GM12891 (cell line): ENCODE data around the gene GNA14.

Source experiments
- DNase-seq: peaks from one replicate; pipeline ENCODE4 v3.0.0; 2011; ENCODE audit warnings: low spot score; ENCODE audit not compliant: insufficient read length
- FAIRE-seq: peaks from 2 replicates; lab custom pipeline; 2011; peaks lifted over from hg19 to GRCh38; lab: Jason Lieb, UNC
- PAX5 ChIP-seq: IDR thresholded peaks from 2 replicates; pipeline ENCODE4 v1.6.1; 2011; ENCODE audit warnings: low read length, moderate library complexity, mild to moderate bottlenecking; ENCODE audit not compliant: insufficient read depth, severe bottlenecking
- POLR2A ChIP-seq: IDR thresholded peaks from 2 replicates; pipeline ENCODE4 v1.6.1; 2011; ENCODE audit warnings: low read depth, low read length, control low read depth
- POLR2AphosphoS5 ChIP-seq: IDR thresholded peaks from 2 replicates; pipeline ENCODE4 v1.6.1; 2011; ENCODE audit warnings: low read depth, low read length, control low read depth
- POU2F2 ChIP-seq: IDR thresholded peaks from 2 replicates; pipeline ENCODE4 v1.6.1; 2011; ENCODE audit warnings: low read depth, mild to moderate bottlenecking, control low read depth, low read length, moderate library complexity
- SPI1 ChIP-seq: IDR thresholded peaks from 2 replicates; pipeline ENCODE4 v1.6.1; 2011; ENCODE audit warnings: low read depth, low read length, control low read depth
- TAF1 ChIP-seq: IDR thresholded peaks from 2 replicates; pipeline ENCODE4 v1.6.1; 2011; ENCODE audit warnings: low read depth, low read length, control low read depth

GNA14 gene

DNA sequence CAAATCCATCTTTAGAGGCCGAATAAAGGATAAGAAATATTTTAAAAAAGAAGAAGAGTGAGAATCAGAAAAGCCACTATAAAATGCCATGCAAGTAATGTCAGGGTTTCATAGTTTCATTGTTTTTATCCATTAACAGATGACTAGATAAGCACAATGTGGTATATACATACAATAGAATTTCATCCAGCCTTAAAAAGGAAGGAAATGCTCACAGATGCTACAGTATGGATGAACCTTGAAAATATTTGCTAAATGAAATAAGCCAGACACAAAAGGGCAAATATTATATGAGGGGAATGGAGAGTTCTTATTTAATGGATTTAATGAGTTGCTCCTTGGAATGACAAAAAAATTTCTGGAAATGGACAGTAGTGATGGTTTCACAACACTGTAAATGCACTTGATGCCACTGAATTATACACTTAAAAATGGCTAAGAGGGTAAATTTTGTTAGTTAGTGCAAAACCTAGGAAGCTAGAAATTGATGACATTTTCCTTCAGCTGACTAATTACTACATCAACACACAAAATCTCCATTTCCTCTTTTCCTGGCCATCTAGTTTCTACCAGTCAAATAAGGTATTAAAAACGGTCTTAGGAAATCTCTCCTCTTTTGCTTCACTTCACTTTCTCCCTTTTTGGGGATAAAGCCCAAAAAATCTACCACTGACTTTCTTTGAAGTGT is 86.6 kb downstream of the GNA14 start:
- DNase-seq (no peak), FAIRE-seq (no peak)
- no peak for TF ChIP-seq POU2F2
- no peak for TF ChIP-seq PAX5
- TF ChIP-seq POLR2AphosphoS5 = no peak
- no peak for TF ChIP-seq POLR2A
- no peak for TF ChIP-seq TAF1
- peak; percentile 71 for TF ChIP-seq SPI1

DNA sequence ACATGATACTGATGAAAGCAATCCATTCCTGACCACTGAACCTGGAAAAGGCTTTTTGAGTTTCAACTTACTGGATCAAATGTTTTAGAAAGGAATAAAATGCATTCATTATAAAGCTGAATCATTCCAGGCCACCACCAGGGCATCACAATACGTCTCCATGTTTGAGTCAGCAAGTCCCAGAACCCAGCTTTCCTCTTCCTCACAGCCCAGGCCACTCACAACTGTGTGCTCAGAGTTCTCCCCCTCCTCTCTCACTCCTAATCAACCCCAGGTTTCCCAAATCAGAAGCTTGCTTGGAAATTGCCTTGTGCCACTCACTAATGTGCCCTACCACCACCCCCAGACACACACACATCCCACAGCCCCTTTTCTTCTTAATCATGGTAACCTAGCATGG is 91.7 kb downstream of the GNA14 start:
- FAIRE-seq (no peak), DNase-seq (no peak)
- no peak for TF ChIP-seq SPI1

- FAIRE-seq (no peak), DNase-seq (no peak)
- TF ChIP-seq SPI1 (no peak), POLR2A (no peak), PAX5 (no peak), POLR2AphosphoS5 (no peak), POU2F2 (no peak), TAF1 (no peak)
Measured at GRCh38 chr9:77554586-77555105, 93.5 kb downstream of the GNA14 start.

- no peak for FAIRE-seq
- TF ChIP-seq TAF1 (no peak), POU2F2 (no peak), POLR2AphosphoS5 (no peak), SPI1 (no peak), POLR2A (no peak), PAX5 (no peak)
Measured at GRCh38 chr9:77547106-77547730, 100.9 kb downstream of the GNA14 start.

DNA sequence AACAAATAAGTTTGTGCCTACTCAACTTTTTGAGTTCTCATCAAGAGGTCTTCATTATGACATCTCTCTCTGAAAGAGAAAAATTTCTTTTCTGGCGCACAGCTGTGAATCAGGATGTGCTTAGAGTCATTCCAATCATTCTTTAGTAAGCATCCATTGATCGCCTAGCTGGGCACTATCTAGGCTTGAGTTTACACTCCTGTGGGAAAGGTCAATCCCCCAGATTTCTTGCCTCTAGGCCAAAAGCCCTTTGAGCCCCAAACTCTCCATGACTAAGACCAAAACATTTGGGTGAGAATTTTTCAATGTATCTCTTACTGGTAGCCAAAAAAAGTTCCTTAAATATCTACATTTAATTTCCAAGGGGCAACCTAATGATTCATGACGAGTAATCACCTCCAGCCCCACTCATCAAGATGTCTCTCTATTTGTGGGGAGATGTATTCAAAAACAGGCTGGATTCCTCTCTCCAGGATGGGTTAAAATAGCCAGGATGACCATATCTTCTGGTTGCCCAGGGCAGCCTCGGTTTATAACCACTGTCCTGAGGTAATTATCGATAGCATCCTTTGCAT is 101.7 kb downstream of the GNA14 start:
- no peak for TF ChIP-seq POU2F2
- TF ChIP-seq POLR2A = no peak
- no peak for TF ChIP-seq TAF1
- TF ChIP-seq SPI1 = no peak
- no peak for TF ChIP-seq PAX5
- TF ChIP-seq POLR2AphosphoS5 = no peak
- FAIRE-seq (no peak), DNase-seq (no peak)

More at GRCh38 chr9:77547106-77547730, 100.9 kb downstream of the GNA14 start:
- DNase-seq = no peak

DNA sequence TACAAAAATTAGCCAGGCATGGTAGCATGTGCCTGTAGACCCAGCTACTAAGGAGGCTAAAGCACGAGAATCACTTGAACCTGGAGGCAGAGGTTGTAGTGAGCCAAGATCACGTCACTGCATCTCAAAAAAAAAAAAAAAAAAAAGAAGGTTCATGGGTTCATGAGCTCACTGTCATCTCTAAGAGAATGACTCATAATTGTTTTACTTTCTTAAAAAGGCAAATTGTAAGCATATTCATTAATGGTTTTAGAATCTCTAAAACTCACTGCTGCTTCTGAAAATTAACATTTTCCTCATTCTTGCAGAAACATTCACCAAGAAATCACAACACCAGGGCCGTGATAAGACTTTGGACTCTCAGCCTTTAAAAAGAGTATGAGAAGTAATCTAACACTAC is 103.6 kb downstream of the GNA14 start:
- TF ChIP-seq POLR2AphosphoS5 (no peak), PAX5 (no peak), POU2F2 (no peak), POLR2A (no peak)
- DNase-seq = no peak
- no peak for FAIRE-seq

GRCh38 chr9:77543131-77543822 is 104.8 kb downstream of the GNA14 start:
- no peak for DNase-seq
- TF ChIP-seq PAX5 = no peak
- no peak for TF ChIP-seq SPI1
- no peak for TF ChIP-seq POU2F2
- no peak for TF ChIP-seq POLR2AphosphoS5
- TF ChIP-seq TAF1 = no peak
- no peak for TF ChIP-seq POLR2A
- FAIRE-seq = no peak

DNA sequence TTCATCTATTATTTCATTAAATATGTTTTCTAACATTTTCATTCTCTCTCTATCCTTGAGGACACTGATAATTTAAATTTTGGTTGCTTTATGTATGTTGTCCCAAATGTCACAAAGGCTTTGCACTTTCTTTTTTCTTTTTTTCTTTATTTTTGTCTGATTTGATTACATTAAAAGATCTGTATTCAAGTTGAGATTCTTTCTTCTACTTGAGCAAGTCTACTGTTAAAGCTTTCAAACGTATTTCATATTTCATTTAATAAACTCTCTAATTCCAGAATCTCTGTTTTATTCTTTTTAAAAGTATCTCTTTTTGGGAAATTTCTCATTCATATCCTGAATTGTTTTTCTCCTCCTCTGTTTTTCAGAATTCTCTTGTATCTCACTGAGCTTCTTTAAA is 106.5 kb downstream of the GNA14 start:
- FAIRE-seq (no peak), DNase-seq (no peak)
- TF ChIP-seq POLR2AphosphoS5 (no peak), TAF1 (no peak), POLR2A (no peak), SPI1 (no peak), PAX5 (no peak), POU2F2 (no peak)

- FAIRE-seq (no peak), DNase-seq (no peak)
- TF ChIP-seq POU2F2 = no peak
- no peak for TF ChIP-seq PAX5
- TF ChIP-seq SPI1 = no peak
- no peak for TF ChIP-seq POLR2AphosphoS5
- no peak for TF ChIP-seq POLR2A
Measured at GRCh38 chr9:77541055-77541454, 107.1 kb downstream of the GNA14 start.
